GM23338 (cell line): ENCODE results near the gene ESPNL. TPM values are rescaled to one million over a fixed set of nuclear protein-coding genes. Genes with fewer than 3 reads are reported as not detected.

Source experiments
- ATAC-seq: fragments of 200-7000 bp; cut with Tn5 transposase; 3 replicates; pipeline ENCODE4 v1.9.1; 2020
- DNase-seq: peaks from one replicate; pipeline ENCODE4 v3.0.0-alpha.2; 2015; ENCODE audit warnings: low spot score
- H2AFZ ChIP-seq: fragments of 200-600 bp; sonication (generic); 2 replicates; pipeline ENCODE4 v1.8.0; 2016; ENCODE audit warnings: antibody characterized with exemption, mild to moderate bottlenecking, moderate library complexity
- H3F3A ChIP-seq: fragments of 200-600 bp; sonication (generic); replicated peaks from 2 replicates; pipeline ENCODE4 v1.8.0; 2017; ENCODE audit warnings: antibody characterized with exemption, mixed run types, low read depth
- H3K27ac ChIP-seq: fragments of 200-600 bp; sonication (generic); 2 replicates; pipeline ENCODE4 v1.6.1; 2016; ENCODE audit warnings: low read depth
- H3K27me3 ChIP-seq: fragments of 200-600 bp; sonication (generic); 2 replicates; pipeline ENCODE4 v1.8.0; 2016; ENCODE audit warnings: mild to moderate bottlenecking, mixed run types, moderate library complexity; ENCODE audit not compliant: insufficient read depth
- H3K36me3 ChIP-seq: fragments of 200-600 bp; sonication (generic); 2 replicates; pipeline ENCODE4 v1.8.0; 2016; ENCODE audit warnings: mild to moderate bottlenecking; ENCODE audit not compliant: insufficient read depth
- H3K4me1 ChIP-seq: fragments of 200-600 bp; sonication (generic); 2 replicates; pipeline ENCODE4 v1.8.0; 2016; ENCODE audit warnings: mild to moderate bottlenecking, moderate library complexity; ENCODE audit not compliant: insufficient read depth
- H3K4me2 ChIP-seq: fragments of 200-600 bp; sonication (generic); 2 replicates; pipeline ENCODE4 v1.7.1; 2017; ENCODE audit warnings: mixed run types
- H3K4me3 ChIP-seq: fragments of 200-600 bp; sonication (generic); 2 replicates; pipeline ENCODE4 v1.6.1; 2016; ENCODE audit warnings: mixed run types
- H3K79me2 ChIP-seq: fragments of 200-600 bp; sonication (generic); replicated peaks from 2 replicates; pipeline ENCODE4 v1.8.0; 2017; ENCODE audit warnings: mild to moderate bottlenecking; ENCODE audit not compliant: insufficient read depth
- H3K9me2 ChIP-seq: fragments of 200-600 bp; sonication (generic); 2 replicates; pipeline ENCODE4 v1.8.0; 2017; ENCODE audit not compliant: insufficient read depth
- H4K20me1 ChIP-seq: fragments of 200-600 bp; sonication (generic); replicated peaks from 2 replicates; pipeline ENCODE4 v1.8.0; 2017; ENCODE audit warnings: mild to moderate bottlenecking; ENCODE audit not compliant: insufficient read depth
- H3K27ac Mint-ChIP-seq: 2 replicates; pipeline ENCODE4 v1.8.0; 2020; ENCODE audit warnings: inconsistent platforms, mild to moderate bottlenecking, moderate library complexity, mixed read lengths
- H3K27me3 Mint-ChIP-seq: 3 replicates; pipeline ENCODE4 v1.8.0; 2022; ENCODE audit warnings: low read depth, mild to moderate bottlenecking, moderate library complexity, mixed read lengths, inconsistent platforms; ENCODE audit not compliant: insufficient read depth, poor library complexity
- H3K36me3 Mint-ChIP-seq: 3 replicates; pipeline ENCODE4 v1.8.0; 2021; ENCODE audit warnings: low read depth, mild to moderate bottlenecking, inconsistent platforms, moderate library complexity, mixed read lengths
- H3K4me1 Mint-ChIP-seq: 3 replicates; pipeline ENCODE4 v1.8.0; 2020; ENCODE audit warnings: mild to moderate bottlenecking, inconsistent platforms, mixed read lengths
- H3K4me3 Mint-ChIP-seq: 3 replicates; pipeline ENCODE4 v1.8.0; 2021; ENCODE audit warnings: moderate library complexity, mild to moderate bottlenecking, inconsistent platforms, mixed read lengths
- H3K9me3 Mint-ChIP-seq: 3 replicates; pipeline ENCODE4 v1.8.0; 2020; ENCODE audit warnings: moderate library complexity, mild to moderate bottlenecking, inconsistent platforms, mixed read lengths
- EZH2 ChIP-seq: fragments of 200-600 bp; sonication (generic); IDR thresholded peaks from one replicate; pipeline ENCODE4 v1.8.0; 2017; ENCODE audit warnings: antibody characterized with exemption, mild to moderate bottlenecking, low read depth; ENCODE audit not compliant: unreplicated experiment
- REST ChIP-seq: IDR thresholded peaks from one replicate; pipeline ENCODE4 v1.6.1; 2018; ENCODE audit warnings: antibody characterized with exemption; ENCODE audit not compliant: unreplicated experiment
- STAT1 ChIP-seq: IDR thresholded peaks from one replicate; pipeline ENCODE4 v1.6.1; 2016; ENCODE audit warnings: antibody characterized with exemption; ENCODE audit not compliant: unreplicated experiment
- ZNF114 ChIP-seq: fragments of 250-450 bp; sonication (Bioruptor Pico); IDR thresholded peaks from 2 replicates; pipeline ENCODE4 v1.5.0; 2020; ENCODE audit warnings: mild to moderate bottlenecking, moderate library complexity
- ZNF331 ChIP-seq: fragments of 250-450 bp; sonication (Bioruptor Pico); IDR thresholded peaks from 2 replicates; pipeline ENCODE4 v1.5.0; 2020; ENCODE audit warnings: low read depth, mild to moderate bottlenecking, moderate library complexity
- polyA plus RNA-seq: library from polyadenylated mRNA; unstranded; fragments of >200 nt; fragmentation: Nextera tagmentation; extraction: Ambion mirVana; gene quantifications from 2 replicates; pipeline ENCODE4 v1.2.1, GENCODE V29; 2016
- total RNA-seq: library from RNA; depleted of rRNA; stranded (reverse); fragments of >200 nt; shearing (Covaris generic); gene quantifications from 2 replicates; pipeline ENCODE4 v1.2.3, GENCODE V29; 2014

Gene ESPNL
- total and polyA plus RNA-seq, 2 experiments from 2014 or later = 0.44 to 3.1 TPM

DNA sequence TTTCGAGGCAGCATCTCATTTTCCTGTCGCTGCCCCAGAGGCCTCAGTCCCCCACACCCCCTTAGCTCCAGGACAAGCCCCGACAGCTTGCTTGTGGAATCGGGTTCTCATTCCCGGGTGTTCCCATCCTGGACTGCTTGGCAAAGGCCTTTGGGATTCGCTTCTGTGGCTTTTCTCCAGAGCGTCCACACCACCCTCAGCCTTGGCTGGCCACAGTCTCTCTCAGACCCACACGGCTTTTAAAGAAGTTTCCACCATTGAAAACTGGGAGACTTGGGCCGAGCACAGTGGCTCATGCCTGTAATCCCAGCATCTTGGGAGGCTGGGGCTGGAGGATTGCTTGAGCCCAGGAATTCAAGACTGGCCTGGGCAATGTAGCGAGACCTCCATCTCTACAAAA lies 2.7 kb downstream of the ESPNL start (continued):
- TF ChIP-seq EZH2 (no peak), STAT1 (no peak), ZNF114 (CRISPR knock-in tag) (no peak), ZNF331 (CRISPR knock-in tag) (no peak), REST (no peak)

DNA sequence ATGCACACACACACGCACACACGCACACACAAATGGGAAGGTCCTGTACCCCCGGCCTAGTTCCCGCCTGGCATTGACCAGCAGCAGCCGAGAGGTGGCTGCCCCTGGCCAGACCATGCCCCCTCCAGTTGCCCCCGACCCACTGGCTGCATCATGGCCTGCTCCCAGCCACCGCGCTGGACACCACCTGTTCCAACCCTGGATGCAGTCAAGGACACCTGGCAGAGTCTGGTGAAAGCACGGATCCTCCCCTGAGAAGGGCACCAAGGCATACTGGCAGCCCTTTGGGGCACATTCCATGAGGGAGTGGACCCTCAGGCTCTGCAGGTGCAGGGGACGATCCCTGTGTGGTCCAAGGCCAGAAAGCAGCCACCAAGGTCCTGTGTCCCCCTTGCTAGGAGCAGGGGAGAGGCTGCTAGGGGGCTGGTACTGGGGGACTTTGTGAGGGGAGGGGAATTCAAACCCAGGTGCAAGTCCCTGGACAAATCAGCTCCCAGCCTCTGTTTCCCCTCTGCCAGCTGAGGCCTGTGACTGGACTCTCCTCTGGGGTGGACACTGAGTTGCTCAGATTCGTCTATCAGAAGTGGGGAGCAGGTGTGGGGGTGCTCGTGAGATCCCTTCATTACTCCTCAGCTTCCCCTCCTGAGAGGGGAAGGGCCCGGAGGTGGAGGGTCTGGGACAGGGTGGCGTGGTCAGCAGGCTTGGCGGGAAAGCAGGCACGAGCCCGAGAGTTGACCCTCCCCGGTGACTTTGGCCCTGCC lies 3.5 kb downstream of the ESPNL start:
- H2AFZ ChIP-seq = no peak overlapping the region
- no peak overlapping the region for H3K4me3 Mint-ChIP-seq
- H3K36me3 Mint-ChIP-seq = no peaks in the 10 kb centered on the region; the same call in 2 of the 3 replicates
- H3K9me2 ChIP-seq = no peaks in the 10 kb centered on the region
- H3K27ac ChIP-seq = no peak overlapping the region
- H3K27ac Mint-ChIP-seq = no peak overlapping the region
- no peaks in the 10 kb centered on the region for H3F3A ChIP-seq
- peaks cover 21% of the 10 kb centered on the region for H3K27me3 Mint-ChIP-seq
- H3K36me3 ChIP-seq = no peaks in the 10 kb centered on the region
- no peak overlapping the region for H3K4me3 ChIP-seq
- H3K4me1 Mint-ChIP-seq = peaks cover 26% of the 10 kb centered on the region
- DNase-seq = no peak
- H3K4me2 ChIP-seq = no peak overlapping the region
- ATAC-seq = no peak
- TF ChIP-seq EZH2 = no peak
- no peaks in the 10 kb centered on the region for H3K27me3 ChIP-seq
- peaks cover 10% of the 10 kb centered on the region for H3K4me1 ChIP-seq
- no peaks in the 10 kb centered on the region for H4K20me1 ChIP-seq
- no peaks in the 10 kb centered on the region for H3K79me2 ChIP-seq
- H3K9me3 Mint-ChIP-seq = no peaks in the 10 kb centered on the region

- ATAC-seq = no peak
- DNase-seq = no peak
These were observed 4.1 kb downstream of the ESPNL start for GRCh38 chr2:238104226-238104690.

More at GRCh38 chr2:238104226-238104690, 4.1 kb downstream of the ESPNL start:
- Histone ChIP-seq H3K36me3 (no peaks in the 10 kb centered on the region), H3K4me2 (no peak overlapping the region), H3K4me3 (no peak overlapping the region), H3K4me1 (peaks cover 11% of the 10 kb centered on the region), H4K20me1 (no peaks in the 10 kb centered on the region), H3K79me2 (no peaks in the 10 kb centered on the region), H3K27me3 (no peaks in the 10 kb centered on the region), H3K27ac (no peak overlapping the region), H3F3A (no peaks in the 10 kb centered on the region), H3K9me2 (no peaks in the 10 kb centered on the region), H2AFZ (no peak overlapping the region)
- peaks cover 15% of the 10 kb centered on the region for H3K27me3 Mint-ChIP-seq
- H3K9me3 Mint-ChIP-seq = no peaks in the 10 kb centered on the region
- H3K27ac Mint-ChIP-seq = no peak overlapping the region
- H3K4me1 Mint-ChIP-seq = peaks cover 26% of the 10 kb centered on the region
- H3K36me3 Mint-ChIP-seq = no peaks in the 10 kb centered on the region
- H3K4me3 Mint-ChIP-seq = no peak overlapping the region
- no peak for TF ChIP-seq ZNF331 (CRISPR knock-in tag)
